ENCODE measurements around the gene TARBP1. TPM values are rescaled to one million over a fixed set of nuclear protein-coding genes. Genes with fewer than 3 reads are reported as not detected.

Gene TARBP1
- total and polyA plus RNA-seq, 2 donors (not counting 1 experiment from before 2014, with no cell fraction given), result 35.4 to 71.5 TPM

DNA sequence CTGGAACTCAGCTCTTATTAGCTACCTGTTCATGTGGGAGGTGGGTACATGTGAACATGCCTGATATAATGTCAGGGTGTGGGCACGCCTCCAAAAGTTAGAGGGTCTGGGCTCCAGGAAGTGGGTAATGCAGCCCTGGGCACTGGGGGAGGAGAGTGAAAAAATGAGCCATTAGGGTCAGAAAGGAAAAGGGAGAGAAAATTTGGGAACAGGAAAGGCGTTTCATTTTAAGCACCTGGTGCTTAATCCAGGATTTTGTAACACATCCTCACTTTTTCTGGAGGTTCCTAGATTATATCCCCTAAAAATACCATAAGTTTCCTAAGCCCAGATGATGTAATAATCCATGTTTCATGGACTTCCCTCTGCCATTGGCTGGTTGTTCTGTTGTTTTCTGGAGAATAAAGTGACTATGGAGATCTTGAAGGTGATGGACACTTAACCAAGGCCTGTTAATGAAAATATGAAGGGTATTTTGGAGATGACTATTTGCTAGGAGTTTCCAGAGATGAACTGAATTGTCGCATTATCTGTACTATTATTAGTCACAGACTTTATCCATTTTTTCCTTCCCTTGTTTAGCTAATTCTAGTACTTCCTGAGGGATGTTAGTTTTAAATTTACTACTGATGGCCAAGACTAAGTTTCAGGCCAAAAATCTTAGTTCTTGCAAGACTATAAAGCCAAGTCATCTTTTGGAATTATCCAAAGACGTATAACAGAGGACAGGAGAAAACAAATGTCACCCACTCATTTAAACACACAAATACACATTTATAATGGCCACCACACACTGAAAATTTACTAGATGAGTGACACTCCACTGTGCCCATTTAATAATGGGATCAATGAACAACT, 24.4 kb upstream of the TARBP1 start:
- no peaks in the 10 kb centered on the region for H4K20me1 ChIP-seq (ENCODE audit: control insufficient read depth, insufficient read depth, low read length, poor library complexity, severe bottlenecking)
- no peak overlapping the region for H3K27ac ChIP-seq (ENCODE audit: low read length in 2 of 2)
- H3K9me3 Mint-ChIP-seq (ENCODE audit: insufficient read depth), result no peaks in the 10 kb centered on the region
- POLR2A ChIA-PET, result no interaction called here
- no peaks in the 10 kb centered on the region for H3K27me3 Mint-ChIP-seq
- intact Hi-C loops (cut with micrococcal nuclease), result no loop called here
- H2AFZ ChIP-seq (ENCODE audit: insufficient read depth, low read depth, low read length, poor library complexity, severe bottlenecking), result no peak overlapping the region
- no peaks in the 10 kb centered on the region for H3K79me2 ChIP-seq (ENCODE audit: control insufficient read depth, insufficient read depth, low read length)
- WGBS (ENCODE audit: insufficient coverage), result 100% methylated on average over 1 of the region's 4 CpGs
- ATAC-seq (ENCODE audit: low read depth) (no peak), DNase-seq (no peak)
- H3K4me1 ChIP-seq (ENCODE audit: control insufficient read depth in 2 of 2, insufficient read depth in 2 of 2, low read length in 2 of 2), result peaks cover 3 to 9% of the 10 kb centered on the region in 2 donors
- H3K27me3 ChIP-seq (replicated peaks in 1 of 4; ENCODE audit: control extremely low read depth in 1 of 4, control insufficient read depth in 3 of 4, insufficient read depth in 4 of 4, low read length in 3 of 4), result no peaks in the 10 kb centered on the region
- H3K4me3 Mint-ChIP-seq, result no peak overlapping the region
- H3K4me3 ChIP-seq (ENCODE audit: control extremely low read depth in 1 of 5, extremely low read depth in 1 of 5, insufficient read depth in 1 of 5, low read depth in 2 of 5, low read length in 4 of 5), result no peak overlapping the region
- peaks cover 17% of the 10 kb centered on the region for H3K4me1 Mint-ChIP-seq
- no peak overlapping the region for H3K4me2 ChIP-seq (replicated peaks; ENCODE audit: low read depth, low read length, poor library complexity, severe bottlenecking)
- peaks cover 0 to 5% (median 0%) of the 10 kb centered on the region in 3 donors for H3K9me3 ChIP-seq (ENCODE audit: control extremely low read depth in 1 of 3, control insufficient read depth in 2 of 3, insufficient read depth in 1 of 3, low read length in 2 of 3)
- TF ChIP-seq EZH2 (IDR thresholded peaks at IDR 0.05; ENCODE audit: borderline replicate concordance, insufficient read depth, low read depth, low read length, poor library complexity, severe bottlenecking), result no peak
- TF ChIP-seq, protein P1, sequence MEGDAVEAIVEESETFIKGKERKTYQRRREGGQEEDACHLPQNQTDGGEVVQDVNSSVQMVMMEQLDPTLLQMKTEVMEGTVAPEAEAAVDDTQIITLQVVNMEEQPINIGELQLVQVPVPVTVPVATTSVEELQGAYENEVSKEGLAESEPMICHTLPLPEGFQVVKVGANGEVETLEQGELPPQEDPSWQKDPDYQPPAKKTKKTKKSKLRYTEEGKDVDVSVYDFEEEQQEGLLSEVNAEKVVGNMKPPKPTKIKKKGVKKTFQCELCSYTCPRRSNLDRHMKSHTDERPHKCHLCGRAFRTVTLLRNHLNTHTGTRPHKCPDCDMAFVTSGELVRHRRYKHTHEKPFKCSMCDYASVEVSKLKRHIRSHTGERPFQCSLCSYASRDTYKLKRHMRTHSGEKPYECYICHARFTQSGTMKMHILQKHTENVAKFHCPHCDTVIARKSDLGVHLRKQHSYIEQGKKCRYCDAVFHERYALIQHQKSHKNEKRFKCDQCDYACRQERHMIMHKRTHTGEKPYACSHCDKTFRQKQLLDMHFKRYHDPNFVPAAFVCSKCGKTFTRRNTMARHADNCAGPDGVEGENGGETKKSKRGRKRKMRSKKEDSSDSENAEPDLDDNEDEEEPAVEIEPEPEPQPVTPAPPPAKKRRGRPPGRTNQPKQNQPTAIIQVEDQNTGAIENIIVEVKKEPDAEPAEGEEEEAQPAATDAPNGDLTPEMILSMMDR (IDR thresholded peaks at IDR 0.05), result no peak
- CTCF ChIA-PET, result interaction anchor here (1.4 to 3.4 kb wide), 3 partner anchors 16 to 580 kb away, joined by 3 to 14 read pairs (median 8); no protein-coding TSS in a partner anchor
- no peaks in the 10 kb centered on the region for H3K36me3 ChIP-seq (replicated peaks in 1 of 2; ENCODE audit: control extremely low read depth in 1 of 2, control insufficient read depth in 1 of 2, extremely low read depth in 1 of 2, insufficient read depth in 2 of 2, low read length in 1 of 2)
- H3K9ac ChIP-seq (ENCODE audit: low read length), result no peak overlapping the region
- H3K27ac Mint-ChIP-seq, result no peak overlapping the region

DNA sequence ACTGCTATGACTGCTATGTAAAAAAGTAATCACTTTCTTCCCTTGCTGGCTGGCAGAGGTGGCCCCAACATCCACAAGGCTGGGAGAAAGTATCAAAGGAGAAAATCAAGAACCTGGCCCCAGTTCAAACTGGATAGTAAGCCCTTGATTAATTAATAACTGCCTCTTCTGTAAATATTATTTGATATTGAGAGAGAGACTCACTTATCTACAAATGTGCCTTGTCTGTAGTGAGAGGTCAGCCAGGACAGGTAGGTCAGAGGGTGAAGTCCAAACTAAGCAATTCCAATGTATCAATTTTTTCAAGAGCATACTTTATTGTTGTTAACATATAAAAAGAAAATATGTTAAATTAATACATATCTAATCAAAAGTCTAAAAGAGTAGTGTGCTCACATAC, 23.8 kb upstream of the TARBP1 start:
- DNase-seq, result no peak
- Mint-ChIP-seq H3K4me3 (no peak overlapping the region), H3K9me3 (ENCODE audit: insufficient read depth) (no peaks in the 10 kb centered on the region), H3K27ac (no peak overlapping the region), H3K4me1 (peaks cover 17% of the 10 kb centered on the region), H3K27me3 (no peaks in the 10 kb centered on the region)
- no peak for TF ChIP-seq EZH2 (IDR thresholded peaks at IDR 0.05; ENCODE audit: borderline replicate concordance, insufficient read depth, low read depth, low read length, poor library complexity, severe bottlenecking)
- TF ChIP-seq, protein P1 (IDR thresholded peaks at IDR 0.05), result no peak
- ATAC-seq (ENCODE audit: low read depth), result no peak
- H3K4me2 ChIP-seq (replicated peaks; ENCODE audit: low read depth, low read length, poor library complexity, severe bottlenecking), result no peak overlapping the region
- no peak overlapping the region for H3K27ac ChIP-seq (ENCODE audit: low read length in 2 of 2)
- no peak overlapping the region for H3K9ac ChIP-seq (ENCODE audit: low read length)
- CTCF ChIA-PET, result interaction anchor here (2.0 to 4.9 kb wide), 3 partner anchors 95 to 581 kb away, joined by 8 to 111 read pairs (median 14); no protein-coding TSS in a partner anchor
- no peaks in the 10 kb centered on the region for H3K36me3 ChIP-seq (replicated peaks in 1 of 2; ENCODE audit: control extremely low read depth in 1 of 2, control insufficient read depth in 1 of 2, extremely low read depth in 1 of 2, insufficient read depth in 2 of 2, low read length in 1 of 2)
- H3K4me1 ChIP-seq (ENCODE audit: control insufficient read depth in 2 of 2, insufficient read depth in 2 of 2, low read length in 2 of 2), result peaks cover 3 to 9% of the 10 kb centered on the region in 2 donors
- H3K4me3 ChIP-seq (ENCODE audit: control extremely low read depth in 1 of 5, extremely low read depth in 1 of 5, insufficient read depth in 1 of 5, low read depth in 2 of 5, low read length in 4 of 5), result no peak overlapping the region
- intact Hi-C loops (cut with micrococcal nuclease), result no loop called here
- H2AFZ ChIP-seq (ENCODE audit: insufficient read depth, low read depth, low read length, poor library complexity, severe bottlenecking), result no peak overlapping the region
- H4K20me1 ChIP-seq (ENCODE audit: control insufficient read depth, insufficient read depth, low read length, poor library complexity, severe bottlenecking), result no peaks in the 10 kb centered on the region
- POLR2A ChIA-PET, result interaction anchor here (0.6 kb wide), 1 partner anchor 202 kb away, joined by 3 read pairs; no protein-coding TSS in a partner anchor
- no peaks in the 10 kb centered on the region for H3K79me2 ChIP-seq (ENCODE audit: control insufficient read depth, insufficient read depth, low read length)
- no peaks in the 10 kb centered on the region for H3K27me3 ChIP-seq (replicated peaks in 1 of 4; ENCODE audit: control extremely low read depth in 1 of 4, control insufficient read depth in 3 of 4, insufficient read depth in 4 of 4, low read length in 3 of 4)
- H3K9me3 ChIP-seq (ENCODE audit: control extremely low read depth in 1 of 3, control insufficient read depth in 2 of 3, insufficient read depth in 1 of 3, low read length in 2 of 3), result peaks cover 0 to 5% (median 0%) of the 10 kb centered on the region in 3 donors
